Gastrocnemius medialis (tissue), 4 donors: ENCODE measurements around the gene ABCB8. TPM values are rescaled to one million over a fixed set of nuclear protein-coding genes. Genes with fewer than 3 reads are reported as not detected.
A peak's percentile ranks its signal among the peaks of the same experiment; 100 is the strongest.

Experiments used
- ATAC-seq, 2 donors: fragments of 150-250 bp; one replicate each; pipeline ENCODE4 v1.9.1; 2016
- DNase-seq, 2 donors: peaks; one replicate each; pipeline ENCODE4 v3.0.0-alpha.2; 2019
- H3K27ac ChIP-seq, 4 donors: fragments of 200-600 bp; sonication (generic); 1 replicate in 1 of 4; 2 replicates in 3 of 4; pipeline ENCODE4 v1.5.1; 2016 to 2018; ENCODE audit warnings: mild to moderate bottlenecking in 2 of 4, moderate library complexity in 1 of 4
- H3K27me3 ChIP-seq, 3 donors: fragments of 200-600 bp; sonication (generic) in 2 of 3; 1 replicate in 1 of 3; 2 replicates in 2 of 3; pipeline versions ENCODE4 v1.5.1 to v1.6.0; 2016 to 2019; ENCODE audit warnings: mild to moderate bottlenecking in 1 of 3, moderate library complexity in 1 of 3
- H3K36me3 ChIP-seq, 2 donors: fragments of 200-600 bp; sonication (generic) in 1 of 2; one replicate each; pipeline ENCODE4 v1.5.1; 2017 to 2018
- H3K4me1 ChIP-seq, 2 donors: fragments of 200-600 bp; sonication (generic) in 1 of 2; one replicate each; pipeline ENCODE4 v1.5.1; 2016 to 2017; ENCODE audit warnings: mild to moderate bottlenecking in 2 of 2
- H3K4me3 ChIP-seq, 4 donors: fragments of 200-600 bp; sonication (generic) in 3 of 4; 1 replicate in 1 of 4; 2 replicates in 3 of 4; pipeline ENCODE4 v1.5.1; 2016 to 2019; ENCODE audit warnings: mild to moderate bottlenecking in 2 of 4
- H3K9me3 ChIP-seq, 3 donors: fragments of 200-600 bp; sonication (generic) in 2 of 3; 1 replicate in 1 of 3; 2 replicates in 2 of 3; pipeline ENCODE4 v1.5.1; 2016 to 2019
- CTCF ChIP-seq, 5 experiments: fragments of 450-650 bp in 3 of 5; fragments of 200-600 bp in 2 of 5; sonication (generic) in 2 of 5; IDR thresholded peaks in 4 of 5; conservative IDR thresholded peaks in 1 of 5; 1 replicate in 4 of 5; 2 replicates in 1 of 5; pipeline ENCODE4 v1.5.1; 2016 to 2019; ENCODE audit warnings: antibody characterized with exemption in 5 of 5, mild to moderate bottlenecking in 3 of 5, moderate library complexity in 3 of 5
- POLR2A ChIP-seq, 2 donors: fragments of 450-650 bp; IDR thresholded peaks; one replicate each; pipeline ENCODE4 v1.6.1; 2017; ENCODE audit warnings: antibody characterized with exemption in 2 of 2, mild to moderate bottlenecking in 2 of 2, moderate library complexity in 2 of 2
- in situ Hi-C, 4 donors: fragments of 200-750 bp; cut with MboI; loops; one replicate each; pipeline versions ENCODE4 v1.15.0 to v1.8.0; 2017; ENCODE audit warnings: low sequenced_read_pairs in 4 of 4
- intact Hi-C: fragments of 100-400 bp; cut with DNase I; formaldehyde crosslinking; loops from one replicate; pipeline ENCODE4 v1.15.1; 2023; ENCODE audit warnings: low total_unique reads
- total RNA-seq, 4 donors: library from RNA; depleted of rRNA; stranded (reverse); fragments of >200 nt; gene quantifications; one replicate each; pipeline versions ENCODE4 v1.1.0 to v1.2.3, GENCODE V29; 2016

Gene ABCB8
- total RNA-seq, 4 donors from 2014 or later = 10.4 to 25.7 (median 16.2) TPM

- no peaks in the 10 kb centered on the region for H3K9me3 ChIP-seq
- TF ChIP-seq CTCF (IDR thresholded peaks at IDR 0.05 in 4 of 5, conservative IDR thresholded peaks at IDR 0.05 in 1 of 5) (no peak), POLR2A (IDR thresholded peaks at IDR 0.05) (no peak)
- ATAC-seq (no peak), DNase-seq (no peak)
- intact Hi-C loops (loop anchor here (2.0 kb wide), 1 partner anchor 49 kb away; no protein-coding TSS in a partner anchor), in situ Hi-C loops (no loop called here)
- H3K27ac ChIP-seq = peak overlapping the region in 1 of 4 donors; percentile 3
- H3K36me3 ChIP-seq = peaks cover 0 to 25% of the 10 kb centered on the region in 2 donors
- H3K4me3 ChIP-seq = no peak overlapping the region
- H3K27me3 ChIP-seq = no peaks in the 10 kb centered on the region
- H3K4me1 ChIP-seq = peaks cover 22 to 44% of the 10 kb centered on the region in 2 donors
These were observed 33.2 kb downstream of the ABCB8 start for GRCh38 chr7:151061213-151062110.

GRCh38 chr7:151062111-151062398, 33.8 kb downstream of the ABCB8 start:
- Histone ChIP-seq H3K36me3 (peaks cover 0 to 31% of the 10 kb centered on the region in 2 donors), H3K4me3 (no peak overlapping the region), H3K9me3 (no peaks in the 10 kb centered on the region), H3K27me3 (no peaks in the 10 kb centered on the region), H3K27ac (peak overlapping the region in 2 of 4 donors; percentile 68 to 76), H3K4me1 (peaks cover 17 to 40% of the 10 kb centered on the region in 2 donors)
- DNase-seq = no peak
- in situ Hi-C loops (no loop called here), intact Hi-C loops (no loop called here)
- no peak for ATAC-seq
- no peak for TF ChIP-seq CTCF (IDR thresholded peaks at IDR 0.05 in 4 of 5, conservative IDR thresholded peaks at IDR 0.05 in 1 of 5)
- TF ChIP-seq POLR2A (IDR thresholded peaks at IDR 0.05) = no peak

DNA sequence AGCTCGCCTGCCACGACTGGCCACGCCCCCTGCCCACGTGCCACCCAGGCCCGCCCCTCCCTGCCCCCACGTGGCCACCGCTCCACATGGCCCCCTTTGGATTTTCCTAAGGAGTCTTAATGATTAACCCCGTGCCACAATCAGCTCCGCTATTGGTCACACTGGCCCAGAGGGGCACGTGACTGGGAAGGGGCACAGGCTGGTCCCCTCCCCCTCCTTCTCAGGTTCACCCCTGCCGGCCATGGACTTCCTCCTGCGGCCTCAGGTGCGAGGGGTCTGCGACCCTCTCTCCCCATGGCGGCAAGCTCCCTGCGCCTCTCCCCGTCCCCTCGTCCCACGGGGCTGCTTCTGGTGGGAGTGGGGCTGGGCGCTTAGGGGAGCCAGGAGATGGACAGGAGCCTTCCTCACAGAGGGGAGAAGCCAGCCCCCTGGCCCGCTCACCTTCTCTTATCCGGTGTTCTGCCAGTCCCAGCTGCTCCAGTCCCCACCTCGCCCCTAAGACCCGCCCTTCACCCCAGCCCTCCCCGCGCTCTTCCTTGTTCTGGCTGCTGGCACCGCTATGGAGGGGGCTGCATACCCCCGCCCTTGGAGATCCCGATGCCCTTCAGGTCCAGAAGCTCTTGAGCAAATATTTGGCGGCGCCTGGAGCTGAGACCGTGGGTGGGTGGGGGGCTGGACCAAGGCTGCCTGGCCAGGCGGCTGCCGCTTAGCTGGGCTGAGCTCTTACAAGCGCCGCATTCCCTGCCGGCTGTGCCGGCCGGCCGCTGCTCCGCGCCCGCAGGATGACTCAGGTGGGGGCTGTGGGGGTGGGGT, 34.4 kb downstream of the ABCB8 start:
- no peak for DNase-seq
- no peak for TF ChIP-seq POLR2A (IDR thresholded peaks at IDR 0.05)
- no peak for TF ChIP-seq CTCF (IDR thresholded peaks at IDR 0.05 in 4 of 5, conservative IDR thresholded peaks at IDR 0.05 in 1 of 5)
- no peaks in the 10 kb centered on the region for H3K9me3 ChIP-seq
- peak overlapping the region; percentile 54 to 76 (median 71) for H3K27ac ChIP-seq
- H3K27me3 ChIP-seq = no peaks in the 10 kb centered on the region
- intact Hi-C loops = no loop called here
- H3K4me1 ChIP-seq = peaks cover 13 to 36% of the 10 kb centered on the region in 2 donors
- peak overlapping the region in 2 of 4 donors; percentile 29 to 35 for H3K4me3 ChIP-seq
- no peak for ATAC-seq
- in situ Hi-C loops = no loop called here
- peaks cover 0 to 31% of the 10 kb centered on the region in 2 donors for H3K36me3 ChIP-seq

DNA sequence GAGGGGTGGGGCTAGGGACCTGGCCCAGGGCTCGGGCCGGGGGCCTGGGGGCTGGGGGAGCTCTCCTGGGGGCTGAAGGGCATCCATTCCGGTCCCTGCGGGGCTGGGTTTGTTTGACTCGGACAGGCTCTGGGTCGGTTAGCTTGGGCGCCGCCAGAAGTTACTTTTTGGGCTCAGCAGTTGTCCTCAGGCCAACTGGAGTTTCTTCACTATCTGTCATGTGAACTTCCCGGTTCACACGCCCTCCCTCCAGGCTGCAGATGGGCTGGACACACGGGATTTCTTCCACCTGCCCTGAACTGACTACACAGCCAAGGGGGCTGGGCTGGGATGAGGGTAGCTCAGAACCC, 34.9 kb downstream of the ABCB8 start:
- Histone ChIP-seq H3K4me3 (peak overlapping the region in 2 of 4 donors; percentile 29 to 35), H3K36me3 (peaks cover 0 to 36% of the 10 kb centered on the region in 2 donors), H3K27ac (peak overlapping the region; percentile 54 to 76 (median 71)), H3K4me1 (peaks cover 13 to 35% of the 10 kb centered on the region in 2 donors), H3K9me3 (no peaks in the 10 kb centered on the region), H3K27me3 (no peaks in the 10 kb centered on the region)
- peak; percentile 23 to 27 for ATAC-seq
- in situ Hi-C loops (no loop called here), intact Hi-C loops (no loop called here)
- peak in 1 of 2 donors; percentile 65 for DNase-seq
- no peak for TF ChIP-seq CTCF (IDR thresholded peaks at IDR 0.05 in 4 of 5, conservative IDR thresholded peaks at IDR 0.05 in 1 of 5)
- no peak for TF ChIP-seq POLR2A (IDR thresholded peaks at IDR 0.05)
